GM12865 (cell line): ENCODE measurements around the gene NGB.

ENCODE experiments used
- DNase-seq: peaks from one replicate; pipeline ENCODE4 v3.0.0; 2010; ENCODE audit warnings: low read depth
- H3K4me3 ChIP-seq: 2 replicates; pipeline ENCODE4 v1.5.1; 2011; ENCODE audit warnings: mild to moderate bottlenecking, low read depth, low read length, control low read depth
- CTCF ChIP-seq: IDR thresholded peaks from 2 replicates; pipeline ENCODE4 v1.5.1; 2011; ENCODE audit warnings: low read length, control low read depth, low read depth, inconsistent platforms; ENCODE audit not compliant: insufficient read depth; ENCODE audit errors: missing control alignments

Gene NGB

DNA sequence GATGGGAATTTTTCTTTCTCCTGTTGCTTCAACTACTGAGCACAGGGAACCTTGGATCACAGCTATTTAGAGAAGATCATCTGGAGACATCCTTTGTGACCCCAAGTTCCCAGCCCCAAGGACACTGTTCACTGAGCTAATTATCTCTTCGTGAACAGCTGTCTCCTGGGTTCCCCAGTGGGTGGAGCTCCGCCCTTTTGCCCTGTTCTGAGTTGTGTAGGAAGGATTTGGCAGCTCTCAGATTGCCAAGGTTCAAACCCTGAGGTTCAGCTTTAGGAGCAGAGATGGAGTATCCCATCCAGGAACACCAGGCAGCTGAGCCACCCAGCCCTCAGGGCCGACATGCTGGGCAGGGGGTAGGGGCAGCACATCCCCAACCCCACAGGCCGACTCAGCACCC is 32.0 kb downstream of the NGB start:
- no peak overlapping the region for H3K4me3 ChIP-seq
- TF ChIP-seq CTCF = no peak
- DNase-seq = no peak

DNA sequence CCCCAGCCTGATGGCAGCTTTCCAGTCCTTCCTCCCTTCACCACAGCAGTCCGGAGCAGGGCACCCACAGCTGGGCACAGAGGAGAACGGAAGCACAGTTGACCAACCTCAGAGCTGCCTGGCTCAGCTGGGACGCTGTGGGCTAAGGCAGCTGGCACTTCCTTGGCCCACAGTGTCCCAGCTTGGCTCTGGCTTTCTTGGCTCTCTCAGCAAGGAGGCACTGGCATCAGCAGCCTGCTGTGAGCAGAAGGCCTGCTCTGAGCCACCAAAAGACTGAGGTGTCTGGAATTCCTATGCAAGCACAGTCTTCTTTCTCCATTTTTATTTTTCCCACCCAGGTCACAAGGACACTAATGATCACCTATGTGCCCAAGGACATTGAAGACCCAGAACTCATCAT is 32.6 kb downstream of the NGB start:
- TF ChIP-seq CTCF = no peak
- H3K4me3 ChIP-seq = no peak overlapping the region
- DNase-seq = no peak

DNA sequence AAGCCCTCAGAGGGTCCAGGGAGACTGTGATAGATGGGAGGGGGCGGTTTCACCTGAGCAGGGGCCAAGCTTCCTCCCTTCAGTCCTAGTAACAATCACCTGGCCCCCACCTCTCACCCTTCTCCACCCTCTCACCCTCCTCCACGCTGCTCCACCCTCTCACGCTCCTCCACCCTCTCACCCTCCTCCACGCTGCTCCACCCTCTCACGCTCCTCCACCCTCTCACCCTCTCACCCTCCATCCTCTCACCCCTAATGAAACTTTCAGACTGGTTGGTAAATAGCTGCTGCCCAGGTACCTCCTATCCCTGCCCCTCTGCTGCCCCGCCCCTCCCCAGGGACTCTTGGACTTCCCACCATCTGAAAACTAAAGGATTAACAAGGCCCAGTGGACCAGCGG is 34.2 kb downstream of the NGB start:
- no peak overlapping the region for H3K4me3 ChIP-seq
- no peak for TF ChIP-seq CTCF
- no peak for DNase-seq

- no peak for DNase-seq
- H3K4me3 ChIP-seq = no peak overlapping the region
- no peak for TF ChIP-seq CTCF
Observed at GRCh38 chr14:77231721-77232120, 39.3 kb downstream of the NGB start.

GRCh38 chr14:77230914-77231313 is 40.1 kb downstream of the NGB start:
- no peak for TF ChIP-seq CTCF
- no peak for DNase-seq
- no peak overlapping the region for H3K4me3 ChIP-seq

- DNase-seq = no peak
- TF ChIP-seq CTCF = no peak
- no peak overlapping the region for H3K4me3 ChIP-seq
Observed at GRCh38 chr14:77228056-77228455, 43.0 kb downstream of the NGB start.

GRCh38 chr14:77225892-77226557 is 45.0 kb downstream of the NGB start:
- no peak for DNase-seq
- H3K4me3 ChIP-seq = no peak overlapping the region
- TF ChIP-seq CTCF = no peak
